Stimulated activated CD4-positive, alpha-beta T cell treated with anti-CD3 and anti-CD28 coated beads, Interleukin-15, amount 100 ng/mL, for 1 hour (primary cell): ENCODE measurements around the gene SLC12A8.
"Not testable (repeated sequence)": the region's sequence is repeated elsewhere in the genome, so short reads cannot be mapped to it uniquely, and the experiment has no call there.

Experiments
- DNase-seq, 2 donors: peaks; one replicate each; pipeline ENCODE4 v3.0.0-alpha.2; 2020; ENCODE audit warnings: low read depth in 1 of 2, low spot score in 1 of 2

SLC12A8 gene

GRCh38 chr3:125116311-125117080, 96.1 kb downstream of the SLC12A8 start:
- DNase-seq, result no peak

GRCh38 chr3:125115640-125116039, 96.9 kb downstream of the SLC12A8 start:
- DNase-seq, result no peak

- DNase-seq, result no peak
Observed at GRCh38 chr3:125112981-125113380, 99.6 kb downstream of the SLC12A8 start.

- DNase-seq, result no peak
Observed at GRCh38 chr3:125110876-125111480, 101.6 kb downstream of the SLC12A8 start.

GRCh38 chr3:125110016-125110875, 102.3 kb downstream of the SLC12A8 start:
- no peak for DNase-seq

- no peak for DNase-seq
Observed at GRCh38 chr3:125109536-125109925, 103.0 kb downstream of the SLC12A8 start.

GRCh38 chr3:125108833-125109535, 103.6 kb downstream of the SLC12A8 start:
- DNase-seq, result no peak

GRCh38 chr3:125107861-125108567, 104.5 kb downstream of the SLC12A8 start:
- no peak for DNase-seq

GRCh38 chr3:125107363-125107762, 105.2 kb downstream of the SLC12A8 start:
- no peak for DNase-seq

GRCh38 chr3:125105116-125105515, 107.4 kb downstream of the SLC12A8 start:
- DNase-seq, result no peak

GRCh38 chr3:125104639-125105038, 107.9 kb downstream of the SLC12A8 start:
- no peak for DNase-seq

GRCh38 chr3:125103406-125103805, 109.1 kb downstream of the SLC12A8 start:
- DNase-seq, result no peak

GRCh38 chr3:125102470-125102869, 110.1 kb downstream of the SLC12A8 start:
- no peak for DNase-seq

GRCh38 chr3:125098611-125099291, 113.8 kb downstream of the SLC12A8 start:
- no peak for DNase-seq

GRCh38 chr3:125090649-125091048, 121.9 kb downstream of the SLC12A8 start:
- no peak for DNase-seq

GRCh38 chr3:125087768-125088391, 124.7 kb downstream of the SLC12A8 start:
- no peak for DNase-seq

GRCh38 chr3:125085166-125085565, 127.4 kb downstream of the SLC12A8 start:
- DNase-seq, result no peak

- no peak for DNase-seq
Observed at GRCh38 chr3:125083776-125084175, 128.8 kb downstream of the SLC12A8 start.

GRCh38 chr3:125082339-125082738, 130.2 kb downstream of the SLC12A8 start:
- DNase-seq, result not testable (repeated sequence)

- DNase-seq, result no peak
Observed at GRCh38 chr3:125080077-125080476, 132.5 kb downstream of the SLC12A8 start.
